Neutrophil (primary cell): ENCODE results near the gene SSH2.

Experiments
- H3K27ac ChIP-seq: fragments of 200-600 bp; sonication (generic); 2 replicates; pipeline ENCODE4 v1.5.1; 2016; ENCODE audit warnings: mild to moderate bottlenecking, moderate library complexity
- H3K27me3 ChIP-seq: fragments of 200-600 bp; sonication (generic); 2 replicates; pipeline ENCODE4 v1.6.0; 2016; ENCODE audit warnings: mild to moderate bottlenecking
- H3K36me3 ChIP-seq: fragments of 200-600 bp; sonication (generic); 2 replicates; pipeline ENCODE4 v1.5.1; 2017
- H3K4me1 ChIP-seq, 2 experiments: fragments of 200-600 bp in 1 of 2; sonication (generic) in 1 of 2; 1 replicate in 1 of 2; 2 replicates in 1 of 2; pipeline versions ENCODE4 v1.5.1 to v1.6.1; 2013 to 2016; ENCODE audit warnings: low read depth in 1 of 2, low read length in 1 of 2, mild to moderate bottlenecking in 1 of 2, moderate library complexity in 1 of 2; ENCODE audit not compliant: control insufficient read depth in 1 of 2, insufficient read depth in 1 of 2
- H3K4me3 ChIP-seq, 2 experiments: fragments of 200-600 bp in 1 of 2; sonication (generic) in 1 of 2; 1 replicate in 1 of 2; 2 replicates in 1 of 2; pipeline ENCODE4 v1.5.1; 2013 to 2016; ENCODE audit warnings: low read depth in 1 of 2, low read length in 1 of 2, mild to moderate bottlenecking in 1 of 2, moderate library complexity in 1 of 2
- H3K9me3 ChIP-seq: fragments of 200-600 bp; sonication (generic); 2 replicates; pipeline ENCODE4 v1.5.1; 2016
- TF ChIP-seq, protein P1 (sequence below): fragments of 200-600 bp; sonication (generic); IDR thresholded peaks from 2 replicates; pipeline ENCODE4 v1.5.1; 2016; ENCODE audit warnings: antibody characterized with exemption

The SSH2 gene

DNA sequence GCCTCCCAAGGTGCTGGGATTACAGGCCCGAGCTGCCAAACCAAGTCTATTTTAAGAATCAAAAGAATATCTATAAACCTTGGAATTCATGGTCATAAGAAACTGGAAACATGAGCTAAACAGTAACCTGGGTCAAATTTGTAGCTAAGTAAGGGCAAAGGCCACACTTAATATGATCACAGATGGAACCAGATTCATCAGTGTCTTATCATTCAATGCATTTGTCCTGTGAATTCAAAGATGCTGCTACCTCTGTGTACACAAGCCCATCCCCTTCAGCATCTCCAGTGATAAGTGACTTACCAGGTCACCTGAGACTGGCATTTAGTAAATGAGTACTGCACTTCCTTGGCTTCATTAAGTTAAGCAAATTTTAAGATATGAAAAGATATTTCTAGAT lies 108.1 kb downstream of the SSH2 start:
- Histone ChIP-seq H3K36me3 (no peaks in the 10 kb centered on the region), H3K27me3 (no peaks in the 10 kb centered on the region), H3K9me3 (no peaks in the 10 kb centered on the region), H3K4me1 (peaks cover 0 to 3% of the 10 kb centered on the region in 2 experiments), H3K27ac (no peak overlapping the region), H3K4me3 (no peak overlapping the region)
- TF ChIP-seq, protein P1, sequence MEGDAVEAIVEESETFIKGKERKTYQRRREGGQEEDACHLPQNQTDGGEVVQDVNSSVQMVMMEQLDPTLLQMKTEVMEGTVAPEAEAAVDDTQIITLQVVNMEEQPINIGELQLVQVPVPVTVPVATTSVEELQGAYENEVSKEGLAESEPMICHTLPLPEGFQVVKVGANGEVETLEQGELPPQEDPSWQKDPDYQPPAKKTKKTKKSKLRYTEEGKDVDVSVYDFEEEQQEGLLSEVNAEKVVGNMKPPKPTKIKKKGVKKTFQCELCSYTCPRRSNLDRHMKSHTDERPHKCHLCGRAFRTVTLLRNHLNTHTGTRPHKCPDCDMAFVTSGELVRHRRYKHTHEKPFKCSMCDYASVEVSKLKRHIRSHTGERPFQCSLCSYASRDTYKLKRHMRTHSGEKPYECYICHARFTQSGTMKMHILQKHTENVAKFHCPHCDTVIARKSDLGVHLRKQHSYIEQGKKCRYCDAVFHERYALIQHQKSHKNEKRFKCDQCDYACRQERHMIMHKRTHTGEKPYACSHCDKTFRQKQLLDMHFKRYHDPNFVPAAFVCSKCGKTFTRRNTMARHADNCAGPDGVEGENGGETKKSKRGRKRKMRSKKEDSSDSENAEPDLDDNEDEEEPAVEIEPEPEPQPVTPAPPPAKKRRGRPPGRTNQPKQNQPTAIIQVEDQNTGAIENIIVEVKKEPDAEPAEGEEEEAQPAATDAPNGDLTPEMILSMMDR: no peak

DNA sequence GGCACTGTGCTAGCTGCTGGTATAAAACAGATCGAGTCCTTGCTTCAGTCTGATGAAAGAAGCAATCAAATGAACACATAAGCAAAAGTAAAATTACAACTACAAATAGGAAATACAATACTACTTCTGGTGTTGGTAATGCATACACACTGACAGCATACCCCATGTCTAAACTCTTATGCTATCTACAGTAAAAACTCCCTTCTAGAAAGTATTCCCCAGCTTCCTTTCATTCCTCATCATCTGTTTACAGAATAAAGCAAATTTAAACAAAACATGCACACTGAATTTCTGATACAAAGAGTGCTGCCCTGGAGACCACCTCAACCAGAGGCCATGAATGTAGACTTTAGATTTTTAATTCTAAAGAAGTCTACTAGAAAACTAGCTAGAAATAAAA lies 109.6 kb downstream of the SSH2 start:
- Histone ChIP-seq H3K27ac (no peak overlapping the region), H3K27me3 (no peaks in the 10 kb centered on the region), H3K9me3 (no peaks in the 10 kb centered on the region), H3K36me3 (no peaks in the 10 kb centered on the region), H3K4me3 (no peak overlapping the region), H3K4me1 (peaks cover 0 to 3% of the 10 kb centered on the region in 2 experiments)
- TF ChIP-seq, protein P1: no peak

DNA sequence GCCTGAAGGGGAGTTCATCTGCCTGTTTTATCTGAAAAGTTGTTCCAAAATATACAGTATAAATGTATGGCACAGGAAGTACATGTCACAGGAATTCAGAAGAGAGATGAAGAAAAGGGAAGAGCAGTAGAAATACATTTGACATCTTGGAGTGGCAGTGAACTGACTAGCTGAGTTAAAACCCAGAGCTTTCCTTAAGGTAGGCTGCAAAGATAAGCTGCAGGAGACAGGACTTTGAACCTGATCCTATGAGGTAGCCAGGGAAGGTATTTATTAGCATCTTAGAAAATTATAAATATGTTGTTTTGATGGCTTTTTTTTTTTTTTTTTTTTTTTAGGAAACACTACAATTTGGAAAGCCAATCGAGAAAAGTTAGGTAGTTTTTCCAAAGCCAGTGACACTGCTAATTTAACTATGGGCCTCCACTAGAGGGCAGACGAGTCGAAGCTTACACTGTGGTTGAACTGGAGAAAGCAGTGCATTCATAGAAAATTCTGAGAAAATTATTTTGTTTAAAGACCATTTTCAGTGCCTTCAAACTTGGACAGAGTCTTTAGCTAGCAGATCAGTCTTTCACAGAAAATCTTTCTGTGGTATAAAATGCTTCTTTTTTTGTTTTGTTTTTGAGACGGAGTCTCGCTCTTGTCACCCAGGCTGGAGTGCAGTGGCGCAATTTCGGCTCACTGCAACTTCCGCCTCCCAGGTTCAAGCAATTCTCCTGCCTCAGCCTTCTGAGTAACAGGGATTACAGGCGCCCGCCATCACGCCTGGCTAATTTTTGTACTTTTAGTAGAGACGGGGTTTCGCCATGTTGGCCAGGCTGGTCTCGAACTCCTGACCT lies 122.3 kb downstream of the SSH2 start:
- Histone ChIP-seq H3K9me3 (no peaks in the 10 kb centered on the region), H3K27me3 (no peaks in the 10 kb centered on the region), H3K27ac (peak overlapping the region; percentile 87), H3K4me1 (peaks cover 29 to 34% of the 10 kb centered on the region in 2 experiments), H3K4me3 (peak overlapping the region; percentile 62 to 71), H3K36me3 (no peaks in the 10 kb centered on the region)
- TF ChIP-seq, protein P1: peak; percentile 67

DNA sequence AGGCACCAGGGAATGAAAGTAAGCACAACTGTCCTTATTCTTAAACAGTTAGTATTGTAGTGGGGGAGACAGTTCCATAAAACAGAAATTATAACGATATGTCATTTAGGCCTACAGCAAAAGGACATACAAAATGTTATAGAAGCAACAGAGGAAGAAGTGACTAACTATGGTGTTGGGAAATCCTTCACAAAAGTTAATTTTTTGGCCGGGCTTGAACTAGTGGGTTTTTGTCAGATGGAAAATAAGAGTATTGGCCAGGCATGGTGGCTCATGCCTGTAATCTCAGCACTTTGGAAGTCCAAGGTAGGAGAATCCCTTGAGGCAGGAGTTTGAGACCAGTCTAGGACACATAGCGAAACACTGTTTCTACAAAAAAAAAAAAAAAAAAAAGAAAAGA lies 127.8 kb downstream of the SSH2 start:
- no peak overlapping the region for H3K4me3 ChIP-seq
- no peaks in the 10 kb centered on the region for H3K27me3 ChIP-seq
- H3K36me3 ChIP-seq: no peaks in the 10 kb centered on the region
- no peaks in the 10 kb centered on the region for H3K9me3 ChIP-seq
- H3K4me1 ChIP-seq: peaks cover 4 to 7% of the 10 kb centered on the region in 2 experiments
- TF ChIP-seq, protein P1: no peak
- H3K27ac ChIP-seq: no peak overlapping the region

DNA sequence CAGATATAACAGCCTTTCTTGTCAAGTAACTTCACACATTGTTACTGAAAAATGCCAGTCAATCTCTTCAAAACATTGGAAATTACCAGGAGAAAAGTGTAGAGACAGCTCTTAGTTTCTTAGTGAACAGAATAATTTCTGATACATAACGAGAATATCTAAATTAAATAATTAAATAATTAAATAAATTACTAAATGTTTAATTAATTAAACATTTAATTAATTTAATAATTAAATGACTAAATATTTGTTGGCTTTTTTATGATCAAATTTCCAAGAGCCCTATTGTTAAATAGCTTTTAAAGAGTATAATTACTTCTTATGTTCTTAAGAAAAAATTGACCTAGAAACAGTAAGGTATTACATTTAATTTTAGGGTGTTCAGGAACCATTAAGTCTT lies 129.6 kb downstream of the SSH2 start:
- H3K4me3 ChIP-seq: no peak overlapping the region
- no peaks in the 10 kb centered on the region for H3K36me3 ChIP-seq
- TF ChIP-seq, protein P1: no peak

More for the DNA sequence above, 129.6 kb downstream of the SSH2 start:
- H3K27ac ChIP-seq: no peak overlapping the region
- H3K9me3 ChIP-seq: no peaks in the 10 kb centered on the region
- no peaks in the 10 kb centered on the region for H3K27me3 ChIP-seq
- H3K4me1 ChIP-seq: no peaks in the 10 kb centered on the region
